Kidney epithelial cell (primary cell): Measurements from ENCODE around the gene IL2RG. TPM values are rescaled to one million over a fixed set of nuclear protein-coding genes. Genes with fewer than 3 reads are reported as not detected.

Source experiments
- DNase-seq: peaks from one replicate; pipeline ENCODE4 v3.0.0-alpha.2; 2010; ENCODE audit warnings: low read depth
- H3K27me3 ChIP-seq: 2 replicates; pipeline ENCODE4 v1.6.0; 2011; ENCODE audit warnings: low read length; ENCODE audit not compliant: control insufficient read depth, insufficient read depth
- H3K36me3 ChIP-seq: 2 replicates; pipeline ENCODE4 v1.5.1; 2011; ENCODE audit warnings: low read length; ENCODE audit not compliant: control insufficient read depth, insufficient read depth
- H3K4me3 ChIP-seq: 2 replicates; pipeline ENCODE4 v1.5.1; 2011; ENCODE audit warnings: low read depth, mild to moderate bottlenecking, control low read depth, low read length
- CTCF ChIP-seq: IDR thresholded peaks from 2 replicates; pipeline ENCODE4 v1.5.1; 2011; ENCODE audit warnings: mild to moderate bottlenecking, moderate library complexity, low read length, control low read depth, inconsistent platforms; ENCODE audit not compliant: insufficient read depth, poor library complexity, severe bottlenecking
- total RNA-seq: library from RNA; depleted of rRNA; stranded (reverse); fragments of >200 nt; gene quantifications from 2 replicates; pipeline ENCODE4 v1.2.3, GENCODE V29; 2015

The IL2RG gene
- total RNA-seq, 1 donor from 2014 or later = 0.08 TPM

GRCh38 chrX:71117358-71117757 lies 6.0 kb upstream of the IL2RG start:
- H3K4me3 ChIP-seq = no peak overlapping the region
- no peaks in the 10 kb centered on the region for H3K36me3 ChIP-seq
- TF ChIP-seq CTCF = no peak
- no peak for DNase-seq
- no peaks in the 10 kb centered on the region for H3K27me3 ChIP-seq

GRCh38 chrX:71111921-71112431 lies 599 bp upstream of the IL2RG start:
- DNase-seq = no peak
- H3K36me3 ChIP-seq = no peaks in the 10 kb centered on the region
- TF ChIP-seq CTCF = no peak
- no peaks in the 10 kb centered on the region for H3K27me3 ChIP-seq
- no peak overlapping the region for H3K4me3 ChIP-seq

GRCh38 chrX:71109051-71109450 lies 2.3 kb downstream of the IL2RG start:
- no peaks in the 10 kb centered on the region for H3K36me3 ChIP-seq
- H3K4me3 ChIP-seq = no peak overlapping the region
- no peak for DNase-seq
- H3K27me3 ChIP-seq = no peaks in the 10 kb centered on the region
- TF ChIP-seq CTCF = no peak

- Histone ChIP-seq H3K4me3 (no peak overlapping the region), H3K27me3 (no peaks in the 10 kb centered on the region), H3K36me3 (no peaks in the 10 kb centered on the region)
- TF ChIP-seq CTCF = no peak
- no peak for DNase-seq
These were observed 3.5 kb downstream of the IL2RG start for GRCh38 chrX:71107762-71108360.

- TF ChIP-seq CTCF = no peak
- Histone ChIP-seq H3K4me3 (no peak overlapping the region), H3K36me3 (no peaks in the 10 kb centered on the region), H3K27me3 (no peaks in the 10 kb centered on the region)
- DNase-seq = no peak
These were observed 4.1 kb downstream of the IL2RG start for GRCh38 chrX:71107245-71107644.

GRCh38 chrX:71106427-71106826 lies 5.0 kb downstream of the IL2RG start, which contains the start of gene CXorf65:
Gene CXorf65 (minus strand): TSS chrX:71106740. CDS start chrX:71106556, 184 bp downstream.
- DNase-seq = no peak
- H3K4me3 ChIP-seq = no peak within 1 kb of the TSS

More at GRCh38 chrX:71106427-71106826, 5.0 kb downstream of the IL2RG start, which contains the start of gene CXorf65:
- no peaks in the 10 kb centered on the region for H3K36me3 ChIP-seq
- no peak for TF ChIP-seq CTCF
- H3K27me3 ChIP-seq = no peaks in the 10 kb centered on the region
